Breast epithelium (tissue), 4 donors: Measurements from ENCODE around the gene CDH24. TPM values are rescaled to one million over a fixed set of nuclear protein-coding genes. Genes with fewer than 3 reads are reported as not detected.

Source experiments
- DNase-seq, 2 donors: peaks; one replicate each; pipeline ENCODE4 v3.0.0-alpha.2; 2019; ENCODE audit warnings: low spot score in 2 of 2
- H3K27ac ChIP-seq, 2 donors: fragments of 200-600 bp; sonication (generic) in 1 of 2; one replicate each; pipeline ENCODE4 v1.5.1; 2016 to 2019; ENCODE audit warnings: mild to moderate bottlenecking in 1 of 2
- H3K27me3 ChIP-seq, 2 donors: fragments of 200-600 bp; sonication (generic) in 1 of 2; one replicate each; pipeline versions ENCODE4 v1.5.1 to v1.6.0; 2017 to 2019; ENCODE audit warnings: control low read depth in 1 of 2, mild to moderate bottlenecking in 1 of 2
- H3K36me3 ChIP-seq: fragments of 200-600 bp; one replicate; pipeline ENCODE4 v1.5.1; 2019
- H3K4me1 ChIP-seq, 2 donors: fragments of 200-600 bp; sonication (generic); one replicate each; pipeline ENCODE4 v1.5.1; 2016 to 2019; ENCODE audit warnings: control low read depth in 1 of 2
- H3K4me3 ChIP-seq, 3 donors: fragments of 200-600 bp; sonication (generic); 1 replicate in 2 of 3; 2 replicates in 1 of 3; pipeline ENCODE4 v1.5.1; 2016 to 2019; ENCODE audit warnings: mild to moderate bottlenecking in 3 of 3, moderate library complexity in 2 of 3
- H3K9me3 ChIP-seq, 2 donors: fragments of 200-600 bp; sonication (generic) in 1 of 2; one replicate each; pipeline ENCODE4 v1.5.1; 2016 to 2019; ENCODE audit warnings: control low read depth in 1 of 2
- POLR2A ChIP-seq: fragments of 450-650 bp; IDR thresholded peaks from one replicate; pipeline ENCODE4 v1.6.1; 2016; ENCODE audit warnings: antibody characterized with exemption, mild to moderate bottlenecking, moderate library complexity
- POLR2AphosphoS5 ChIP-seq, 3 donors: sonication (generic); formaldehyde crosslinking; IDR thresholded peaks; one replicate each; pipeline ENCODE4 v1.6.1; 2017; ENCODE audit warnings: antibody characterized with exemption in 3 of 3
- intact Hi-C: fragments of 100-400 bp; cut with DNase I; formaldehyde crosslinking; loops from one replicate; pipeline ENCODE4 v1.15.1; 2023; ENCODE audit warnings: low total_unique reads
- total RNA-seq, 3 donors: library from RNA; depleted of rRNA; stranded (reverse); fragments of >200 nt; gene quantifications; one replicate each; pipeline ENCODE4 v1.1.0, GENCODE V29; 2016
- TF ChIP-seq, protein P1 (sequence below), 3 donors: fragments of 450-650 bp; IDR thresholded peaks; one replicate each; pipeline ENCODE4 v1.5.1; 2016 to 2017; ENCODE audit warnings: antibody characterized with exemption in 3 of 3, mild to moderate bottlenecking in 3 of 3, moderate library complexity in 3 of 3

Gene CDH24
- total RNA-seq, 3 donors from 2014 or later, result 2.2 to 5.2 (median 3.2) TPM

DNA sequence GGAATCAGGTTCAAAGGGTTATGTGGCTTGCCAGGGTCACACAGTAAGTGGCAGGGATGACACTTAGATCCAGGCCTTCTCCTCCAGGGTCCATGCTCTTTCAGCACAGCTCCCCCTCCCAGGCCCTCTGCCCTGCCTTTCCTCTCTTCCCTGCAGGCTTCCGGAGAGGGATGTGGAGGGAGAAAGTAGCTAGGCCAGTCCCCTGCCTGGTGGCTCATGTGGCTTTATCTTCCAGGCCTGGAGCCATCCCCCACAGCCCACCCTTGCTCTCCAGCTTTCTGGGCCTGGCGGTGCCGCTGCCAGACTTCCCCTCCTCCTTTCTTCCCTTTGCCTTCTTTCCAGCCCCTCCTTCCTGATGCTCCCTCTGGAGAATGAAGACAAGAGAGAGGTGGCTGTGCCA is 13.6 kb downstream of the CDH24 start:
- no peak for TF ChIP-seq POLR2A
- no peak for TF ChIP-seq POLR2AphosphoS5 (IDR thresholded peaks at IDR 0.05)
- TF ChIP-seq, protein P1, sequence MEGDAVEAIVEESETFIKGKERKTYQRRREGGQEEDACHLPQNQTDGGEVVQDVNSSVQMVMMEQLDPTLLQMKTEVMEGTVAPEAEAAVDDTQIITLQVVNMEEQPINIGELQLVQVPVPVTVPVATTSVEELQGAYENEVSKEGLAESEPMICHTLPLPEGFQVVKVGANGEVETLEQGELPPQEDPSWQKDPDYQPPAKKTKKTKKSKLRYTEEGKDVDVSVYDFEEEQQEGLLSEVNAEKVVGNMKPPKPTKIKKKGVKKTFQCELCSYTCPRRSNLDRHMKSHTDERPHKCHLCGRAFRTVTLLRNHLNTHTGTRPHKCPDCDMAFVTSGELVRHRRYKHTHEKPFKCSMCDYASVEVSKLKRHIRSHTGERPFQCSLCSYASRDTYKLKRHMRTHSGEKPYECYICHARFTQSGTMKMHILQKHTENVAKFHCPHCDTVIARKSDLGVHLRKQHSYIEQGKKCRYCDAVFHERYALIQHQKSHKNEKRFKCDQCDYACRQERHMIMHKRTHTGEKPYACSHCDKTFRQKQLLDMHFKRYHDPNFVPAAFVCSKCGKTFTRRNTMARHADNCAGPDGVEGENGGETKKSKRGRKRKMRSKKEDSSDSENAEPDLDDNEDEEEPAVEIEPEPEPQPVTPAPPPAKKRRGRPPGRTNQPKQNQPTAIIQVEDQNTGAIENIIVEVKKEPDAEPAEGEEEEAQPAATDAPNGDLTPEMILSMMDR (IDR thresholded peaks at IDR 0.05), result no peak
- no peak for DNase-seq

DNA sequence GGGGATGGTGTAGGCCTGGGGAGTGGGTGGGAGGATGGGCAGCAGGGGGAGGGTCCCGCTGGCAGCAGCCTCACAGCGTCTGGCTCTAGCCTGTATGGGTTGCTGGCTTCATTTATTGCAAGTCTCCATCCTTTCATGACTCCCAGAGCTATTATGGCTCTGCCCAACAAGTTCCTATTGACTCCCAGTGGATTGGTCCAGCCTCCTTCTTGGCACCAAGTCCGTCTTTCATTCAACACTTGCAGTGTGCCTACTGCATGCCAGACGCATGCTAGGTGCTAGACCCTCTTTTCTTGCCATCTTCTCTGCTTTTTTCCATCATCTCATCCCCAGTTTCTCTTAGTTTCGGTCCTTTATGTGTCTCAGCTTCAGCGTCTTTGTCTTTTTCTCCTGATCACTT is 14.2 kb downstream of the CDH24 start:
- intact Hi-C loops, result no loop called here
- H3K4me3 ChIP-seq, result no peak overlapping the region

More for the DNA sequence above, 13.6 kb downstream of the CDH24 start:
- intact Hi-C loops, result no loop called here
- Histone ChIP-seq H3K4me1 (no peaks in the 10 kb centered on the region), H3K9me3 (no peaks in the 10 kb centered on the region), H3K36me3 (no peaks in the 10 kb centered on the region), H3K4me3 (no peak overlapping the region), H3K27me3 (no peaks in the 10 kb centered on the region), H3K27ac (no peak overlapping the region)

DNA sequence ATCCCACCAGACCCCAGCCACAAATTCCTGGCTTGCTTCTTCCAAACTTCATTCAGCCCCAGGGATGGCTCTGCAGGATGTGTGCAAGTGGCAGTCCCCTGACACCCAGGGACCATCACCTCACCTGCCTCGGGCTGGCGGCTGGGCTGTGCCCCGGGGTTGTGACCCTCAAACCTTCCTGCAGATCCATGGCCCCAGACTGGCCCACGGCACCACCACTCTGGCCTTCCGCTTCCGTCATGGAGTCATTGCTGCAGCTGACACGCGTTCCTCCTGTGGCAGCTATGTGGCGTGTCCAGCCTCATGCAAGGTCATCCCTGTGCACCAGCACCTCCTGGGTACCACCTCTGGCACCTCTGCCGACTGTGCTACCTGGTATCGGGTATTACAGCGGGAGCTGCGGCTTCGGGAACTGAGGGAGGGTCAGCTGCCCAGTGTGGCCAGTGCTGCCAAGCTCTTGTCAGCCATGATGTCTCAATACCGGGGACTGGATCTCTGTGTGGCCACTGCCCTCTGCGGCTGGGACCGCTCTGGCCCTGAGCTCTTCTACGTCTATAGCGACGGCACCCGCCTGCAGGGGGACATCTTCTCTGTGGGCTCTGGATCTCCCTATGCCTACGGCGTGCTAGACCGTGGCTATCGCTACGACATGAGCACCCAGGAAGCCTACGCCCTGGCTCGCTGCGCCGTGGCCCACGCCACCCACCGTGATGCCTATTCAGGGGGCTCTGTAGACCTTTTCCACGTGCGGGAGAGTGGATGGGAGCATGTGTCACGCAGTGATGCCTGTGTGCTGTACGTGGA is 15.0 kb downstream of the CDH24 start, which contains the start of gene PSMB11:
PSMB11 (plus strand) TSS at position 51 of the 804 bp plus-strand sequence; CDS start at position 65, 14 bp downstream.
- Histone ChIP-seq H3K4me3 (no peak within 1 kb of the TSS), H3K36me3 (no peaks in the 10 kb centered on the region), H3K27ac (no peak within 1 kb of the TSS), H3K4me1 (no peaks in the 10 kb centered on the region), H3K9me3 (no peaks in the 10 kb centered on the region), H3K27me3 (no peaks in the 10 kb centered on the region)
- TF ChIP-seq, protein P1 (IDR thresholded peaks at IDR 0.05), result no peak
- TF ChIP-seq POLR2A, result no peak
- TF ChIP-seq POLR2AphosphoS5 (IDR thresholded peaks at IDR 0.05), result no peak
- DNase-seq, result no peak
- intact Hi-C loops, result no loop called here

More for the DNA sequence above, 14.2 kb downstream of the CDH24 start:
- Histone ChIP-seq H3K27ac (no peak overlapping the region), H3K4me1 (no peaks in the 10 kb centered on the region), H3K36me3 (no peaks in the 10 kb centered on the region), H3K27me3 (no peaks in the 10 kb centered on the region), H3K9me3 (no peaks in the 10 kb centered on the region)
- DNase-seq, result no peak
- TF ChIP-seq POLR2AphosphoS5 (IDR thresholded peaks at IDR 0.05), result no peak
- TF ChIP-seq, protein P1 (IDR thresholded peaks at IDR 0.05), result no peak
- TF ChIP-seq POLR2A, result no peak

DNA sequence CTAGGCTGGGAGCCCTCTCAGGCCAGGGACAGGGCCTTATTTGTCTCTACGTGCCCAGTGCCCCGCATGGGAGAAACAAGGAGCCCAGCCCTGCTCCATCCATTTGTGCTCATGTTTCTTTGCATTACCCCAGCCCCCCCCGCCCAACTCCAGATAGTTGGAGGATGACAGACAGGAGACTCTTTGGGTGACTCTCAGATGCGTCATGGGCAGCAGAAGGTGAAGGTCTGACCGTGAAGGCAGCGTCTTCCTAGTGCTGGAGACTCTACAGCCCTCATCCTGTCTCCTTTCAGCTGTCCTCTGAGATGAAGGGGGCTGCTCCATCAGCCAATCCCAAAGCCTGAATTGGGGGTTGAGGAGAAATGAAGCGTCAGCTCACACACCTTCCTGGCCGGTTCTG is 15.6 kb downstream of the CDH24 start:
- intact Hi-C loops, result no loop called here
- no peak overlapping the region for H3K4me3 ChIP-seq
- no peak for DNase-seq
- no peaks in the 10 kb centered on the region for H3K4me1 ChIP-seq
- no peaks in the 10 kb centered on the region for H3K36me3 ChIP-seq
- no peak for TF ChIP-seq POLR2A
- TF ChIP-seq POLR2AphosphoS5 (IDR thresholded peaks at IDR 0.05), result no peak
- TF ChIP-seq, protein P1 (IDR thresholded peaks at IDR 0.05), result no peak
- H3K27me3 ChIP-seq, result no peaks in the 10 kb centered on the region
- no peak overlapping the region for H3K27ac ChIP-seq
- no peaks in the 10 kb centered on the region for H3K9me3 ChIP-seq

DNA sequence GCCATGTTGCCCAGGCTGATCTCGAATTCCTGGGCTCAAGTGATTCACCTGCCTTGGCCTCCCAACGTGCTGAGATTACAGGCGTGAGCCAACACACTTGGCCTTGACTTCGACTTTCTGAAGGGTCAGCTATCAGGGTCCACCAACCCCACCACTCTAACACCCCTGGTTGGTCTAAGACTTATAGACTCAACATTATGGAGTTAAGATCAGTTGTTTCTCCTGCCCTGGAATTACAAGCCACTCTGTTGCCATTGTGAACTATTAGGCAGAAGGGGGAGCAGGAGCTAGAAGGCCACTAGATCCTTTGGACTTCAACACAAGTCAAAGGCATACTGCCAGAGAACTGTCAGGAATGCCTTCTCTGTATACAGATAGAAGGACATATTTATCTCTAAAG is 17.2 kb downstream of the CDH24 start:
- no peaks in the 10 kb centered on the region for H3K4me1 ChIP-seq
- no peaks in the 10 kb centered on the region for H3K27me3 ChIP-seq
- no peak for DNase-seq
- H3K36me3 ChIP-seq, result no peaks in the 10 kb centered on the region
- no peak for TF ChIP-seq POLR2A
- TF ChIP-seq POLR2AphosphoS5 (IDR thresholded peaks at IDR 0.05), result no peak
- TF ChIP-seq, protein P1 (IDR thresholded peaks at IDR 0.05), result no peak
- no peaks in the 10 kb centered on the region for H3K9me3 ChIP-seq
- H3K27ac ChIP-seq, result no peak overlapping the region
- no peak overlapping the region for H3K4me3 ChIP-seq
- intact Hi-C loops, result no loop called here
